Common myeloid progenitor, CD34-positive (primary cell): ENCODE data around the gene HADH.

Experiments used
- CTCF ChIA-PET: fragments of 350-600 bp; sonication (Branson Sonifier 250); formaldehyde crosslinking; loops from one replicate; lab custom pipeline; 2021; ENCODE audit warnings: antibody characterized with exemption; lab: Charles Lee
- POLR2A ChIA-PET: fragments of 350-600 bp; sonication (Branson Sonifier 250); formaldehyde crosslinking; loops from one replicate; lab custom pipeline; 2021; ENCODE audit warnings: antibody characterized with exemption; lab: Charles Lee
- DNase-seq, 3 donors: peaks; one replicate each; pipeline versions ENCODE4 v3.0.0 to v3.0.0-alpha.2; 2013
- H3K27ac ChIP-seq, 2 experiments: 1 replicate in 1 of 2; 2 replicates in 1 of 2; pipeline ENCODE4 v1.7.0; 2013; ENCODE audit warnings: inconsistent platforms in 2 of 2, low read length in 2 of 2, mild to moderate bottlenecking in 2 of 2, low read depth in 1 of 2, moderate library complexity in 1 of 2; ENCODE audit not compliant: severe bottlenecking in 2 of 2, insufficient read depth in 1 of 2, poor library complexity in 1 of 2
- H3K27me3 ChIP-seq, 5 experiments: replicated peaks in 2 of 5; 1 replicate in 3 of 5; 2 replicates in 2 of 5; pipeline versions ENCODE4 v1.6.1 to v1.7.0; 2013; ENCODE audit warnings: low read length in 4 of 5, mild to moderate bottlenecking in 2 of 5, moderate library complexity in 2 of 5, inconsistent platforms in 1 of 5; ENCODE audit not compliant: insufficient read depth in 5 of 5, control insufficient read depth in 4 of 5
- H3K36me3 ChIP-seq, 4 experiments: 1 replicate in 2 of 4; 2 replicates in 2 of 4; pipeline versions ENCODE4 v1.6.1 to v1.7.0; 2013; ENCODE audit warnings: low read length in 3 of 4, control low read depth in 1 of 4, mild to moderate bottlenecking in 1 of 4; ENCODE audit not compliant: control insufficient read depth in 4 of 4, insufficient read depth in 4 of 4
- H3K4me1 ChIP-seq, 4 experiments: 1 replicate in 3 of 4; 2 replicates in 1 of 4; pipeline versions ENCODE4 v1.6.1 to v1.7.1; 2013; ENCODE audit warnings: low read length in 3 of 4, mild to moderate bottlenecking in 3 of 4, control low read depth in 1 of 4, inconsistent platforms in 1 of 4, moderate library complexity in 1 of 4; ENCODE audit not compliant: control insufficient read depth in 4 of 4, insufficient read depth in 4 of 4; ENCODE audit errors: control extremely low read depth in 1 of 4
- H3K4me3 ChIP-seq, 7 experiments: 1 replicate in 4 of 7; 2 replicates in 3 of 7; pipeline versions ENCODE4 v1.5.1 to v1.7.0; 2013; ENCODE audit warnings: mild to moderate bottlenecking in 7 of 7, low read length in 6 of 7, moderate library complexity in 6 of 7, inconsistent platforms in 2 of 7, low read depth in 2 of 7, control low read depth in 1 of 7; ENCODE audit not compliant: insufficient read depth in 4 of 7, control insufficient read depth in 1 of 7; ENCODE audit errors: extremely low read depth in 1 of 7
- H3K9me3 ChIP-seq, 5 experiments: 1 replicate in 4 of 5; 2 replicates in 1 of 5; pipeline versions ENCODE4 v1.6.1 to v1.7.1; 2013; ENCODE audit warnings: low read length in 4 of 5, mild to moderate bottlenecking in 2 of 5, inconsistent platforms in 1 of 5, low read depth in 1 of 5, moderate library complexity in 1 of 5; ENCODE audit not compliant: control insufficient read depth in 4 of 5, insufficient read depth in 2 of 5; ENCODE audit errors: control extremely low read depth in 1 of 5
- WGBS: methylation state at CpG from one replicate; pipeline ENCODE4 v1.1.5; 2013; ENCODE audit not compliant: insufficient coverage; 5-methylcytosine and 5-hydroxymethylcytosine counted together

HADH gene

DNA sequence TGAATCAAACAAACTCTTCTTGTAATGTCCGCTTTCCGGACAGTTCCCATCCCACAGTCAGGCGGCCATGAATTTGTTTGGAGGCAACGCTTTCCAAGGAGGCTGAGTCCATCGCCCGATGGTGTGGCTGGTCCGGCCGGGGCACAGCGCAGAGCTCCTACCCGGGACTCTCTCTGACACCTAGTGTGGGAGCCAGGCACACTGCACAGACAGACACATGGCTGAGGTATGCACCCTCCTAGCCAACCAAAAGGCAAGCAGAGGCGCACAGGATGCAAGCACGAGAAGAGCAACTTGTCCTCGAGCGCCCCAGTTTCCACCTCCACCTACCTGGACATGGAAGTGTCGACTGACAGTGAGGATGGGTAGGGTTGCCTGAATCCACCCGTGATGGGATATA lies 91.6 kb downstream of the HADH start:
- Histone ChIP-seq H3K27ac (no peak overlapping the region), H3K36me3 (peaks cover 0 to 2% (median 1%) of the 10 kb centered on the region in 4 experiments), H3K4me1 (no peaks in the 10 kb centered on the region), H3K9me3 (no peaks in the 10 kb centered on the region), H3K4me3 (no peak overlapping the region), H3K27me3 (peaks cover 0 to 9% (median 2%) of the 10 kb centered on the region in 5 experiments)
- ChIA-PET CTCF (interaction anchor here (0.8 kb wide), 1 partner anchor 39 kb away, joined by 3 read pairs; no protein-coding TSS in a partner anchor), POLR2A (no interaction called here)
- WGBS: 99% methylated on average over 11 of the region's 16 CpGs
- no peak for DNase-seq
